Ovary (tissue), 3 donors: ENCODE results near the gene LTF.

Experiments
- EP300 ChIP-seq: sonication (generic); formaldehyde crosslinking; IDR thresholded peaks from one replicate; pipeline ENCODE4 v1.6.1; 2017; ENCODE audit warnings: antibody characterized with exemption
- POLR2A ChIP-seq: fragments of 450-650 bp; IDR thresholded peaks from one replicate; pipeline ENCODE4 v1.6.1; 2017; ENCODE audit warnings: antibody characterized with exemption, mild to moderate bottlenecking, moderate library complexity
- TF ChIP-seq, protein P1 (sequence below), 3 donors: fragments of 450-650 bp in 2 of 3; fragments of 200-600 bp in 1 of 3; IDR thresholded peaks; one replicate each; pipeline versions ENCODE4 v1.5.1 to v1.8.0; 2016 to 2022; ENCODE audit warnings: antibody characterized with exemption in 3 of 3, mild to moderate bottlenecking in 1 of 3
- donor health status: DM: no; HTN: no; CAD: no.

DNA sequence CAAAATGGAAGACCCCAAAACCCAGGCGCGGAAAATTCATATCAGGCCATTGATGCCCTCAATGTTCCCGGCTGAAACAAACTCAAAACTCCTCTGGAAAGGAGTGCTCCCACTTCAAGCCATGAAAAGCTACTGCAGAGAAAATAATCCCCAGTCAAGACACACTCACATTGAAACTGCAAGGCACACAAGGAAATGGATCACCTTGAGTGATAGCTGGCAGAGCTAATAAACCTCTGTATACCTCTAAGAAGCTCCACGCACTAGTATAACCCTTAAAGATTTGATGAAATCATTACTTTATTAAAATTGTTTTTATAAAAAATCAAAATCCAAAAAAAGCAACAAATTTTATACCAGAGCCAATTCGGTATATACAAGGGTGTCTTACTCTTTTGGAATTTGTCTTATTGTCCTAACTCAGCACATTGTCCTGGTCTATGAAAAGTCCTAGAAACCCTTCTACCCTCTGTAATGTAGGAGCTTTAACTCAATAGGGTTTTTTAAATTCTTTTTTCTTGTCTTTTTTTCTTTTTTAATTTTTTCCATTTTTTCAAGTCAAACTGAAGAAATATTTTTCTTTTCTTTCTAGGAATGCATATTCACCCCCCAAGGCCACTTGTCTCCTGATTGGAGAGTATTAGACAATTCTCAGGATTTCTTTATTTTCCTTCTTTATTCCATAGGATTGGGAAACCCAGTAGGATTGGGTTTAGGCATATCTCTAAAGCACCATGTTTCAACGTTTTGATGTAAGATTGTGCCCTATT is 66.3 kb downstream of the LTF start:
- TF ChIP-seq, protein P1, sequence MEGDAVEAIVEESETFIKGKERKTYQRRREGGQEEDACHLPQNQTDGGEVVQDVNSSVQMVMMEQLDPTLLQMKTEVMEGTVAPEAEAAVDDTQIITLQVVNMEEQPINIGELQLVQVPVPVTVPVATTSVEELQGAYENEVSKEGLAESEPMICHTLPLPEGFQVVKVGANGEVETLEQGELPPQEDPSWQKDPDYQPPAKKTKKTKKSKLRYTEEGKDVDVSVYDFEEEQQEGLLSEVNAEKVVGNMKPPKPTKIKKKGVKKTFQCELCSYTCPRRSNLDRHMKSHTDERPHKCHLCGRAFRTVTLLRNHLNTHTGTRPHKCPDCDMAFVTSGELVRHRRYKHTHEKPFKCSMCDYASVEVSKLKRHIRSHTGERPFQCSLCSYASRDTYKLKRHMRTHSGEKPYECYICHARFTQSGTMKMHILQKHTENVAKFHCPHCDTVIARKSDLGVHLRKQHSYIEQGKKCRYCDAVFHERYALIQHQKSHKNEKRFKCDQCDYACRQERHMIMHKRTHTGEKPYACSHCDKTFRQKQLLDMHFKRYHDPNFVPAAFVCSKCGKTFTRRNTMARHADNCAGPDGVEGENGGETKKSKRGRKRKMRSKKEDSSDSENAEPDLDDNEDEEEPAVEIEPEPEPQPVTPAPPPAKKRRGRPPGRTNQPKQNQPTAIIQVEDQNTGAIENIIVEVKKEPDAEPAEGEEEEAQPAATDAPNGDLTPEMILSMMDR (IDR thresholded peaks at IDR 0.05): no peak
- TF ChIP-seq EP300 (no peak), POLR2A (no peak)
